NCI-H187 treated with DMSO at 0.1 percent for 48 hours (cell line): ENCODE results near the gene MALSU1.

Source experiments
- DNase-seq: peaks from one replicate; lab custom pipeline; 2025; lab: John Stamatoyannopoulos, UW

The MALSU1 gene

GRCh38 chr7:23335136-23335535 lies 36.0 kb downstream of the MALSU1 start:
- DNase-seq, result no peak

- no peak for DNase-seq
Measured at GRCh38 chr7:23335621-23336020, 36.5 kb downstream of the MALSU1 start.

GRCh38 chr7:23336086-23336485 lies 36.9 kb downstream of the MALSU1 start:
- no peak for DNase-seq

GRCh38 chr7:23336799-23337283 lies 37.7 kb downstream of the MALSU1 start:
- no peak for DNase-seq

GRCh38 chr7:23337374-23337773 lies 38.2 kb downstream of the MALSU1 start:
- no peak for DNase-seq

- DNase-seq, result no peak
Measured at GRCh38 chr7:23338439-23338838, 39.3 kb downstream of the MALSU1 start.

GRCh38 chr7:23338863-23339262 lies 39.7 kb downstream of the MALSU1 start:
- no peak for DNase-seq

- no peak for DNase-seq
Measured at GRCh38 chr7:23341846-23342598, 42.9 kb downstream of the MALSU1 start.

- no peak for DNase-seq
Measured at GRCh38 chr7:23343102-23343501, 44.0 kb downstream of the MALSU1 start.

GRCh38 chr7:23343806-23344475 lies 44.8 kb downstream of the MALSU1 start:
- no peak for DNase-seq

GRCh38 chr7:23345601-23346000 lies 46.5 kb downstream of the MALSU1 start:
- DNase-seq, result no peak

- no peak for DNase-seq
Measured at GRCh38 chr7:23346316-23346715, 47.2 kb downstream of the MALSU1 start.

- no peak for DNase-seq
Measured at GRCh38 chr7:23347033-23347681, 48.0 kb downstream of the MALSU1 start.

- no peak for DNase-seq
Measured at GRCh38 chr7:23347682-23348180, 48.6 kb downstream of the MALSU1 start.

- DNase-seq, result no peak
Measured at GRCh38 chr7:23349484-23350157, 50.5 kb downstream of the MALSU1 start.

GRCh38 chr7:23350466-23350865 lies 51.3 kb downstream of the MALSU1 start:
- DNase-seq, result no peak

GRCh38 chr7:23353172-23353571 lies 54.0 kb downstream of the MALSU1 start:
- DNase-seq, result peak; percentile 77

GRCh38 chr7:23356168-23356567 lies 57.0 kb downstream of the MALSU1 start:
- DNase-seq, result no peak

- DNase-seq, result no peak
Measured at GRCh38 chr7:23356726-23357125, 57.6 kb downstream of the MALSU1 start.

GRCh38 chr7:23357190-23358093 lies 58.3 kb downstream of the MALSU1 start:
- DNase-seq, result no peak

- no peak for DNase-seq
Measured at GRCh38 chr7:23358152-23358674, 59.1 kb downstream of the MALSU1 start.
